Activated naive CD8-positive, alpha-beta T cell treated with anti-CD3 and anti-CD28 coated beads, Interleukin-2, amount 50 U/mL, for 16 hours (primary cell): ENCODE results near the gene KRTAP4-9.
"Not testable (repeated sequence)": the region's sequence is repeated elsewhere in the genome, so short reads cannot be mapped to it uniquely, and the experiment has no call there.

Source experiments
- DNase-seq: peaks from one replicate; pipeline ENCODE4 v3.0.0-alpha.2; 2020; ENCODE audit warnings: low read depth, low spot score

The KRTAP4-9 gene

GRCh38 chr17:41096055-41096454 is 9.1 kb upstream of the KRTAP4-9 start:
- DNase-seq = no peak

- DNase-seq = no peak
These were observed 7.1 kb upstream of the KRTAP4-9 start, which contains the start of gene KRTAP4-8 for GRCh38 chr17:41098042-41098441. TSS of gene KRTAP4-8 (minus strand) at chr17:41098142. CDS start at chr17:41098084, 58 bp downstream.

- DNase-seq = no peak
These were observed 6.7 kb upstream of the KRTAP4-9 start for GRCh38 chr17:41098481-41098880.

DNA sequence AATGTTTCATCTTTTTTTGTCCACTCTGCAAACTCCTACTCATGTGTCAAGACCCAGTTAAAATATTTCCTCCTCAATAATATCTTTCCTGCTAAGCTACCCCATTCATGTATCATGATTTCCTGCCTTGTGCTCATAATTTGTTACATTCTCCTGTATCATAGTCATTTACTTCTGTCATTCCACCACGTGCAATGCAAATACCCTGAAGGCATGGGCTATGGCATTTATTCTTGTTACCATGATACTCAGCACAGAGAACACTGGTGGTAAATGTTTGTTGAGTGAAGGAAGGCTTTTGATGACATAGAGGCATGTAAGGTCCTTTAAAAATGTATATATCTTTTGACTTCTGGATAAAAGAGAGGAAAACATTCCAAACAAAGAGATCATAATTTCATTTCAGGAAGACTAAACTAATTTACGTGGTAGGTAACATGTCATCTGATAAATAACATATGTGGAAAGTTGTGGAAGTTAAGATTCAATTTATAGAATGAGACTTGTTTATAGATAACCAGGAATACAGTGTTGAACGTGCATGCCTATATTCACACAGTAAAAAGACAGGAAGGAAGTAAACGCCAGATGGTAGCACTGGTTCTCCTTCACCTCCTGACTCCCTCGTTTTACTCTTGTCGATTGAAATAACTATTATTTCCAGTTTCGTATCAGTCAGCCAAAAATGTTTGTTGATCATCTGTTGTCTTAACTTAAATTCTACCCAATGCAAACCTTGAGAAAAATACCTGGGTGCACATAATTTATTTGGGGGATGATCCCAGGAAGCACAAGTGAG is 5.3 kb upstream of the KRTAP4-9 start:
- not testable (repeated sequence) for DNase-seq

DNA sequence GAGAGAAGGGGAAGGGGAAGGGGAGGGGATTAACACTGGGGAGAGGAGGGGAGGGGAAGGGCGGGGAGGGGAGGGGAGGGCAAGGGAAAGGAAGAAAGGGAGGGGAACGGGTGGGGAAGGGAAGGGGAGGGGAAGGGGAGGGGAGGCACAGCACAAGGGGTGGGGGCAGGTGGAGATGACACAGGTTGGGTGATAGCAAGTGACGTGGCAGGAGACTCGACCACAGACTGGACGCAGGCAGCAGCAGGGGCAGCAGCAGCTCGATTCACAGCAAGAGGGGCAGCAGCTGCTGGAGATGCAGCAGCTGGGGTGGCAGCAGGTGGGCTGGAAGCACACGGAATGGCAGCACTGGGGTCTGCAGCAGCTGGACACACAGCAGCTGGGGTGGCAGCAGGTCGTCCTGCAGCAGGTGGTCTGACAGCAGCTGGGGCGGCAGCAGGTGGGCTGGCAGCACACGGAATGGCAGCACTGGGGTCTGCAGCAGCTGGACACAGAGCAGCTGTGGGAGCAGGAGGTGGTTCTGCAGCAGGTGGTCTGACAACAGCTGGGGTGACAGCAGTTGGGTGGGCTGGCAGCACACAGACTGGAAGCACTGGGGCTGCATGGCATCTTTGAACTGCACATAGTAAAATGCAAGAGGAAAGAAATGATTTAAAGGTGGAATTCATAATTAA is 3.5 kb upstream of the KRTAP4-9 start, which contains the start of gene KRTAP4-16:
TSS of gene KRTAP4-16 (minus strand) at position 624 of the 674 bp plus-strand sequence. CDS start at position 624, 0 bp downstream.
- DNase-seq = no peak

GRCh38 chr17:41103896-41104295 is 1.3 kb upstream of the KRTAP4-9 start:
- no peak for DNase-seq

GRCh38 chr17:41104386-41105038 is 677 bp upstream of the KRTAP4-9 start:
- not testable (repeated sequence) for DNase-seq

DNA sequence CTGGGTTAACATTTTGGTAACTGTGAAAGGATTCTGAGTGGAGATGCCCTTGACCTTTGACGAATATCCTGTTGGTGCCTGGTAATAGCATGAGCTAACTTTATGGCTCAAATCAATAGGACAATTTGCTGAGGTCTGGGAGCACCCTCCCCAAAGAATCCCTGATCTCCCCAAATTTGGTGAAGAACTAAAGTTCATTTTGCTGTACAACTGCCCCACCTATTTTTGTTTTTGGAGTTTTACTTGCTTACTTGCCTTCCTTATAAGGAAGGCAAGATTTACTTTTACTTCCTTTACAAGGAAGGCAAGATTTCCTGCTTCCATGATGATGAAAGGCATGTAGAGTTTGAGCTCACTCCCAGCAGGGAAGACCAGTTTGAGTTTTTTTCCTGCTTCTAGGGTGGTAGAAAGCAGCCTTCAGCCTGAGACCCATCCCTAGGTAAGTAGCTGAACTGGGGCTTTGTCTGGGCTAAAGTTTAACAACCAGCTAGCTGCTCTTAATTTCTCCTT is 2.8 kb downstream of the KRTAP4-9 start:
- DNase-seq = no peak

GRCh38 chr17:41108728-41109386 is 3.7 kb downstream of the KRTAP4-9 start:
- not testable (repeated sequence) for DNase-seq

DNA sequence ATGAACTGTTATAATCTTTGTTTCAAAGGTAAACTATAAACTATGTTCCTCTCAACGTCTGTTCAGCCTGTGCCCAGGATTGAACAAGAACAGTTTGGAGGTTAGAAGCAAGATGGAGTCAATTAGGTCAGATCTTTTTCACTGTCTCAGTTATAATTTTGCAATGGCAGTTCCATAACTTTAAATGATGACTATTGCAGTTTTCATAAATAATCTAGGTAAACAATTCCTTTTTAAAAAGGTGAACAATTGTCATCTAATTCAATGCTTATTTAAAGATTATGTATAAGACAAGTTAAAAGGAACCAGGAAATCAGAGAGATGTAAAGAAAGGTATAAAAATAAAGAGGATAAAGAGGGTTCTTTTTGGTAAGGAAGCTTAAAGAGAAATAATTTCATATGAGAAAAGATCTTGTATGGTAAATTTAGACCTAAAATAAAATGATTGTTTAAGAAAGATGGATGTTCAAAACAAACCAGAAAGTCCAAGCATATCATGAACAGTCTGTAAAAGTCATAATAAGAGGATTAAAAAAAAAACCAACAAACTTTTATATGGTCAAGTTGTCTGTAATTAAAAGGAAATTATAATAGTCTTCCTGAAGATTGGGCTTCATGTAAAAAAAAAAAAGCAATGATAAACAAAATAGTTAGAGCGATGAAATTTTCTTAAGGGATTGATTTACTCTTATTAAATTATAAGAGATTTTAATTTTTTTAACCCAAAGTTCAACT is 6.1 kb downstream of the KRTAP4-9 start:
- no peak for DNase-seq

- DNase-seq = no peak
These were observed 11.1 kb downstream of the KRTAP4-9 start for GRCh38 chr17:41116297-41116696.

DNA sequence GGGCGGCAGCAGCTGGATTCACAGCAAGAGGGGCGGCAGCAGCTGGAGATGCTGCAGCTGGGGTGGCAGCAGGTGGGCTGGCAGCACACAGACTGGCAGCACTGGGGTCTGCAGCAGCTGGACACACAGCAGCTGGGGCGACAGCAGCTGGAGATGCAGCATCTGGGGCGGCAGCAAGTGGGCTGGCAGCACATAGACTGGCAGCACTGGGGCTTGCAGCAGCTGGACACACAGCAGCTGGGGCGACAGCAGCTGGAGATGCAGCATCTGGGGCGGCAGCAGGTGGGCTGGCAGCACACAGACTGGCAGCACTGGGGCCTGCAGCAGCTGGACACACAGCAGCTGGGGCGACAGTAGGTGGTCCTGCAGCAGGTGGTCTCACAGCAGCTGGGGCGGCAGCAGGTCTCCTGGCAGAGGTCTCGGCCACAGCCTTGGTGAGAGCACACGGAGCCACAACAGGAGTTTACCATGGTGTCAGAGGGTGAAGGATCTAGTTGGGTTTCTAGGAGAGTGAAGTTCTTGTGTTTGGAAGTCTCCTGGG is 12.7 kb downstream of the KRTAP4-9 start, which contains the start of gene KRTAP4-11:
TSS of gene KRTAP4-11 (minus strand) at position 528 of the 541 bp plus-strand sequence. CDS start at position 470, 58 bp downstream.
- not testable (repeated sequence) for DNase-seq

GRCh38 chr17:41118721-41119120 is 13.5 kb downstream of the KRTAP4-9 start:
- DNase-seq = no peak

DNA sequence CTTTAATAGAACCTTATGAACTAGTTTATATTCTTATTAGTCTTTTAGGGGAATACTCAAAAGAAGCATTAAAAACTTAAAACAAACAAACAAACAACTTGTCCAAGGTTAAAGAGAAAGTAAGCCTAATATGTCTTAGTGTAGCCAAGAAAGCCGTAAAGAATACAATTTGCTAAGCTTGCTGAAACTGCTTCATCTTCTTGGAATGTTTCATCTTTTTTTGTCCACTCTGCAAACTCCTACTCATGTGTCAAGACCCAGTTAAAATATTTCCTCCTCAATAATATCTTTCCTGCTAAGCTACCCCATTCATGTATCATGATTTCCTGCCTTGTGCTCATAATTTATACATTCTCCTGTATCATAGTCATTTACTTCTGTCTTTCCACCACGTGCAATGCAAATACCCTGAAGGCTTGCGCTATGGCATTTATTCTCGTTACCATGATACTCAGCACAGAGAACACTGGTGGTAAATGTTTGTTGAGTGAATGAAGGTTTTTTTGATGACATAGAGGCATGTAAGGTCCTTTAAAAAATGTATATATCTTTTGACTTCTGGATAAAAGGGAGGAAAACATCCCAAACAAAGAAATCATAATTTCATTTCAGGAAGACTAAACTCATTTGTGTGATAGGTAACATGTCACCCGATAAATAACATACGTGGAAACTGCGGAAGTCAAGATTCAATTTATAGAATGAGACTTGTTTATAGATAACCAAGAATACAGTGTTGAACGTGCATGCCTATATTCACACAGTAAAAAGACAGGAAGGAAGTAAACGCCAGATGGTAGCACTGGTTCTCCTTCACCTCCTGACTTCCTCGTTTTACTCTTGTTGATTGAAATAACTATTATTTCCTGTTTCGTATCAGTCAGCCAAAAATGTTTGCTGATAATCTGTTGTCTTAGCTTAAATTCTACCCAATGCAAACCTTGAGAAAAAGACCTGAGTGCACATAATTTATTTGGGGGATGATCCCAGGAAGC is 14.8 kb downstream of the KRTAP4-9 start:
- DNase-seq = not testable (repeated sequence)

GRCh38 chr17:41121742-41122141 is 16.6 kb downstream of the KRTAP4-9 start:
- DNase-seq = no peak

- DNase-seq = not testable (repeated sequence)
These were observed 18.3 kb downstream of the KRTAP4-9 start for GRCh38 chr17:41123292-41123990.

DNA sequence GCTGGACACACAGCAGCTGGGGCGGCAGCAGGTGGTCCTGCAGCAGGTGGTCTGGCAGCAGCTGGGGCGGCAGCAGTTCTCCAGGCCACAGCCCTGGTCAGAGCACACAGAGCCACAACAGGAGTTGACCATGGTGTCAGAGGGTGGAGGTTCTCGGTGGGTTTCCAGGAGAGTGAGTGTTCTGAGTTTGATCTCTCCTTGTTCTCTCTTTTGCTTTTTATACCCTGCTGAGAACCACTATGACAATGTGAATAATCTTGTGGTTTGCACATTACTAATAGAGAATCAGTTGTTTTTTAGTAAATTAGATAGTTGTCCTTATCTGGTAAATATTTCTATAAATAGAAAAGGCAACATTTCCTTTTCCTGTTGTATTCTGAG is 18.8 kb downstream of the KRTAP4-9 start, which contains the start of gene KRTAP4-12:
TSS of gene KRTAP4-12 (minus strand) at position 192 of the 381 bp plus-strand sequence. CDS start at position 132, 60 bp downstream.
- not testable (repeated sequence) for DNase-seq

DNA sequence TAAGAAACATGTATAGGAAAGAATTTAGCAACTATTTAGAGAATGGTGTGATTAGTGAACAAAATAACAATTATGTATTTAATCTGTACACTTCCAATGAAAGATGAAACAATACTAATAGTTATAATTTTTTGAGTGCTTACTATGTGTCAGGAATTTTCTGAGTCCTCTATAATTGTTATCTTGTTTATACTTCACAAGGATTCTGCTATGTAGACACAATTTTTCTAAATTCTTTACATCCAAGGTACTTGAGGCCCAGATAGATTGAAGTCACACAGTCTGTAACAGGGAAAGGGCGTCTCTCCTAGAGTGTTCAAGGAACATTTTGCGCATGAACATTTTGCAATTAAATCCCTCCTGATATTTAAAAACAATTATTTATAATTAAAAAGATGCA is 19.9 kb downstream of the KRTAP4-9 start:
- no peak for DNase-seq
